Activated CD4-positive, alpha-beta memory T cell treated with anti-CD3 and anti-CD28 coated beads, Interleukin-2, amount 10 ng/mL, durations not matched to agents 7 days and 5 days (primary cell): ENCODE data around the gene CYTL1. TPM values are rescaled to one million over a fixed set of nuclear protein-coding genes. Genes with fewer than 3 reads are reported as not detected.
"Not testable (repeated sequence)": the region's sequence is repeated elsewhere in the genome, so short reads cannot be mapped to it uniquely, and the experiment has no call there.

Source experiments
- CTCF ChIA-PET: fragments of 350-600 bp; sonication (Branson Sonifier 250); formaldehyde crosslinking; loops from one replicate; lab custom pipeline; 2021; ENCODE audit warnings: antibody characterized with exemption, inconsistent platforms; lab: Charles Lee
- POLR2A ChIA-PET: fragments of 350-600 bp; sonication (Branson Sonifier 250); formaldehyde crosslinking; loops from one replicate; lab custom pipeline; 2021; ENCODE audit warnings: antibody characterized with exemption; lab: Charles Lee
- DNase-seq: peaks from one replicate; pipeline ENCODE4 v3.0.0-alpha.2; 2020
- H3K27ac Mint-ChIP-seq: one replicate; pipeline ENCODE4 v1.8.0; 2021; ENCODE audit warnings: mild to moderate bottlenecking, mixed read lengths
- H3K27me3 Mint-ChIP-seq: one replicate; pipeline ENCODE4 v1.8.0; 2021; ENCODE audit warnings: mixed read lengths
- H3K36me3 Mint-ChIP-seq: one replicate; pipeline ENCODE4 v1.8.0; 2021; ENCODE audit warnings: low read depth, mixed read lengths
- H3K4me1 Mint-ChIP-seq: one replicate; pipeline ENCODE4 v1.8.0; 2021; ENCODE audit warnings: mixed read lengths
- H3K4me3 Mint-ChIP-seq: one replicate; pipeline ENCODE4 v1.8.0; 2021; ENCODE audit warnings: mild to moderate bottlenecking, mixed read lengths
- H3K9me3 Mint-ChIP-seq: one replicate; pipeline ENCODE4 v1.8.0; 2021; ENCODE audit warnings: mixed read lengths
- total RNA-seq, 2 experiments: library from RNA; stranded (reverse); gene quantifications; one replicate each; pipeline ENCODE4 v1.2.3, GENCODE V29; 2021

Gene CYTL1
- total RNA-seq, 2 experiments from 2014 or later = not detected

DNA sequence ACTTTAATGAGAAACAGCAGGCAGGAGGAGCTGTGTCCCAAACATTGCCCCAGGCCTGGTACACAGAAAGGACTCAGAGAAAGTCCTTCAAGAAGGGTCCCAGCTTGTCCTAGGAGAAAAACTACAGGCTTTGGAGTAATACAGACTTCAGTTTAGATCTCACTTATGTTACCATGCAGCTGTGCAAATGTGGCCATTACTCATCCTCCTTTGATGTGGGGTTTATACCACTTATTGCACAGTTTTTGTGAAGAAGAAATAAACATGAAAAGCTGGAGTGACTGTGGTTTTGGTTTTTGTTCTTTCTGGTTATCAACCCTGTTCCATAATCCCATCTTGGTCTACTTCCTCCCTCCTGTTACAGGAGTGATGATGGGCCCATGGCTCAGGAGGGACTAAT lies 8.1 kb upstream of the CYTL1 start:
- Mint-ChIP-seq H3K9me3 (no peaks in the 10 kb centered on the region), H3K36me3 (no peaks in the 10 kb centered on the region), H3K4me3 (no peak overlapping the region), H3K27ac (no peak overlapping the region), H3K27me3 (no peaks in the 10 kb centered on the region), H3K4me1 (no peaks in the 10 kb centered on the region)
- ChIA-PET CTCF (no interaction called here), POLR2A (no interaction called here)
- no peak for DNase-seq

DNA sequence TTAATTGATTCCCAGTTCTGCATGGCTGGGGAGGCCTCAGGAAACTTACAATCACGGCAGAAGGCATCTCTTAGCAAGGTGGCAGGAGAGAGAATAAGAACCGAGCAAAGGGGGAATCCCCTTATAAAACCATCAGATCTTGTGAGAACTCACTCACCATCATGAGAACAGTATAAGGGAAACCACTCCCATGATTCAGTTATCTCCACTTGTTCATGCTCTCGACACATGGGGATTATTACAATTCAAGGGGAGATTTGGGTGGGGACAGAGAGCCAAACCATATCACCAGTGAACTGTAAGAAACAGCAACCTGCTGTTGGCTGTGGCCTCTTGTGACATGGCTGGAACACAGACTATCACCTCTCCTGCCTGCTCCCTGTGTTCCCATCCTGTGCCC lies 7.1 kb upstream of the CYTL1 start:
- POLR2A ChIA-PET = no interaction called here
- CTCF ChIA-PET = no interaction called here
- H3K27me3 Mint-ChIP-seq = no peaks in the 10 kb centered on the region
- DNase-seq = no peak
- H3K27ac Mint-ChIP-seq = no peak overlapping the region
- no peaks in the 10 kb centered on the region for H3K9me3 Mint-ChIP-seq
- H3K4me3 Mint-ChIP-seq = no peak overlapping the region
- no peaks in the 10 kb centered on the region for H3K4me1 Mint-ChIP-seq
- H3K36me3 Mint-ChIP-seq = no peaks in the 10 kb centered on the region

GRCh38 chr4:5024673-5025072 lies 5.4 kb upstream of the CYTL1 start:
- H3K27me3 Mint-ChIP-seq = no peaks in the 10 kb centered on the region
- ChIA-PET POLR2A (no interaction called here), CTCF (no interaction called here)
- H3K9me3 Mint-ChIP-seq = no peaks in the 10 kb centered on the region
- H3K36me3 Mint-ChIP-seq = no peaks in the 10 kb centered on the region
- no peak overlapping the region for H3K27ac Mint-ChIP-seq
- H3K4me1 Mint-ChIP-seq = no peaks in the 10 kb centered on the region
- no peak for DNase-seq
- no peak overlapping the region for H3K4me3 Mint-ChIP-seq

DNA sequence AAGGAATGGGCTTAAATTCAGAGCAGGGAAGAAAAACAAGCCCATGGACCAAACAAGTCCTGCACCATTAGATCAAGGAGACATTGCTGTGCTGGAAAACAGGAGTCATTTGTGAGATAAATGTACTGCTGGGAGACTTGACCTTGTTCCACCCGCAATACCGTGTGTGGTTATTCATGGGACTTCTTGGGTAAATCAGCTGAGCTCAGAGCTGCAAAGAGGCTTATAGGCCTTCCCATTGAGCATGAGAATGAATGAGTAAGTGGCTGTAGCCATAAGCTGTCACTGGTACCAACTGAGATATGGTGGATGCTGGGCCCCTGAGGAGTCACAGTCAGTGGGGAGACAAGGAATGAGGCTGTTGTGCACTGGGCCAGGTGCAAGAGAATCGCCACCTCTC lies 2.3 kb upstream of the CYTL1 start:
- POLR2A ChIA-PET = no interaction called here
- no peak overlapping the region for H3K4me3 Mint-ChIP-seq
- no peak overlapping the region for H3K27ac Mint-ChIP-seq
- CTCF ChIA-PET = no interaction called here
- no peaks in the 10 kb centered on the region for H3K9me3 Mint-ChIP-seq
- H3K27me3 Mint-ChIP-seq = peaks cover 4% of the 10 kb centered on the region
- H3K4me1 Mint-ChIP-seq = no peaks in the 10 kb centered on the region
- DNase-seq = no peak
- H3K36me3 Mint-ChIP-seq = no peaks in the 10 kb centered on the region

DNA sequence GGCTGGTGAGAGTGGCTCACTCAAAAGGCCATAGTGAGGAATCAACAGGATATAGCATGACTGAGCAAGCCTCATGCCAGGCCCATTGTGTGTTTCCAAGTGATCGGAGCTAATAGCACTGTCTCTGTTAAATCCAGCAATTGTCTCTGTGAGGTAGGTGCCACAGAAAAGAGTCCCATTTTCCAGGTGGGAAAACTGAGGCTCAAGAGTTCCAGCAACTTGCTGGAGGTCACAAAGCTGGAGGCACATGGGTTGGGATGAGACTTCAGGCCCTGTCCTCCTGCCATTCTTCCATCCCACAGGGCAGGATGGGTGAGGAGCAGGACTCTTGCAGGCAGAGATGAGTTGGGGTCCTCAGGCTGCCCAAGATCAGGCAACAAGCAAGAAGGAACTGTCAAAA lies 1.1 kb upstream of the CYTL1 start:
- no peak for DNase-seq
- H3K4me3 Mint-ChIP-seq = no peak overlapping the region
- no peaks in the 10 kb centered on the region for H3K4me1 Mint-ChIP-seq
- H3K27me3 Mint-ChIP-seq = peaks cover 4% of the 10 kb centered on the region
- H3K36me3 Mint-ChIP-seq = no peaks in the 10 kb centered on the region
- no peaks in the 10 kb centered on the region for H3K9me3 Mint-ChIP-seq
- CTCF ChIA-PET = no interaction called here
- POLR2A ChIA-PET = no interaction called here
- no peak overlapping the region for H3K27ac Mint-ChIP-seq

DNA sequence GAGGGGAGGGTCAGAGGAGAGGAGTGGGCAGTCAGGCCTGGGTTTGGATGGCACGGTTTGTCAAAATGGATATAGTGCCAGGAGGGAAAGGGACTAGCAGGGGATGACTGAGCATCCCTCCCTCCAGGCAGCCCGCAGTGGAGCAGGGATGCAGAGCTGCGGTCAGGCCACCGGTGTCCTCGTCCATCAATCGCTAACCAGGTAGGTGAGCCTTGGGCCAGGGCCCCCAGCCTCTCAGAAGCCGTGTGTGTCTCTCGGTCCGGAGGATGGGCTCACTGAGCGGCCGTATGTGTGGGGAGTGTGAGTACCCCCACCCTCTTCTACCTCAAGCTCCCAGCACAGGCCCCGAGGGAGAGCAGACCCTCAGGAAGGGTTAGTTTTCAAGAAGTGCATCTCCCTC lies 538 bp upstream of the CYTL1 start:
- ChIA-PET CTCF (no interaction called here), POLR2A (no interaction called here)
- H3K27ac Mint-ChIP-seq = no peak overlapping the region
- H3K36me3 Mint-ChIP-seq = no peaks in the 10 kb centered on the region
- H3K4me1 Mint-ChIP-seq = no peaks in the 10 kb centered on the region
- H3K9me3 Mint-ChIP-seq = no peaks in the 10 kb centered on the region
- no peak for DNase-seq
- H3K27me3 Mint-ChIP-seq = peaks cover 4% of the 10 kb centered on the region
- H3K4me3 Mint-ChIP-seq = no peak overlapping the region

GRCh38 chr4:5018603-5019002 lies 655 bp downstream of the CYTL1 start:
- H3K36me3 Mint-ChIP-seq = no peaks in the 10 kb centered on the region
- DNase-seq = no peak
- H3K4me3 Mint-ChIP-seq = no peak overlapping the region
- no peaks in the 10 kb centered on the region for H3K4me1 Mint-ChIP-seq
- no peak overlapping the region for H3K27ac Mint-ChIP-seq
- H3K9me3 Mint-ChIP-seq = no peaks in the 10 kb centered on the region
- H3K27me3 Mint-ChIP-seq = peaks cover 4% of the 10 kb centered on the region
- ChIA-PET POLR2A (no interaction called here), CTCF (no interaction called here)

DNA sequence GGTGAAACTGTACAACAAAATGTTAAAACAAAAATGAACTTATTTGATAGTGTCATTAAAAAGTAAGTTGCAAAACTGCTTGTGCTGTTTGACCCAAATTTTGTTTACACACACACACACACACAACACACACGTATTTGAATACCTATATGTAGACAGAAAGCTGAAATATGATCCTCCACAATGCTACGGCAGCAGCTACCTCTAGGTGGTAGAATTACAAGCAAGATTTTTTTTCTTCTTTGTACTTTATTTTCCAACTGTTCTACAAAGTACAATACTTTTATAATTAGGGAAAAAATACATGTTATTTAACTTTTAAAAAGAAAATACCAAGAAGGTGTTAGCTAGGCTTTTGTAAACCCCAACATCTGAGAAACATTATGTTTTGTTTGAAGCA lies 1.2 kb downstream of the CYTL1 start:
- peaks cover 4% of the 10 kb centered on the region for H3K27me3 Mint-ChIP-seq
- no peak overlapping the region for H3K4me3 Mint-ChIP-seq
- H3K4me1 Mint-ChIP-seq = no peaks in the 10 kb centered on the region
- CTCF ChIA-PET = no interaction called here
- H3K36me3 Mint-ChIP-seq = no peaks in the 10 kb centered on the region
- no peaks in the 10 kb centered on the region for H3K9me3 Mint-ChIP-seq
- H3K27ac Mint-ChIP-seq = no peak overlapping the region
- POLR2A ChIA-PET = no interaction called here
- DNase-seq = no peak

DNA sequence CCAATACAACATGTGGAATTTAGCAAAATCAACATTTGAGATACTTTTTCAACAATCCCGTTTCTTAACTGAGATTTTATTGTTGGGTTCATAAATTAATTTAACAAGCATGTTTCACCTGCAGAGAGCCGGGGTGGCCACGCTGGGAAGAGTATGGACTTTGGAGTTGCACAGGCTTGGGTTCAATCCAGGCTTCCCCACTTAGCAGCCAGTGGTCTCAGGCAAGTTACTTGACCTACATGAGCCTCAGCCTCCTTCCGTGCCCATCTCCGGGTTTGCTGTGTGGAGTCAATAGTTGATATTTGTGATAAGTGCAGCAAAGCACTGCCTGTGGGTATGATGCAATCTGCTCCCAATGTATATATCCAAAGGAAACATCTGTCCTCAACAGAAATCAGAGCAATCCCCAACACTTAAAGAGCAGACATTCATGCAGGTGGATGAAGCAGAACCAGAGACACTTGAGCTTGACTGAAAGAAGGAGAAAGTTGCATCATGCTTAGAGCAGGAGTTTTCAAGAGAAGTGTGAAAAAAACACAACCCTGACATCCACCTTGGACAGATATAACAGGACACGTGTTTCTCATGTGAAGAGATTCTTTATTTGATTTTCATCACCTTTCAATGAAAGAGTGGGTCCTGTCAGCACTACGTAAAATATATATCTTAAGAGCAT lies 5.1 kb downstream of the CYTL1 start:
- POLR2A ChIA-PET = no interaction called here
- H3K4me3 Mint-ChIP-seq = no peak overlapping the region
- CTCF ChIA-PET = no interaction called here
- no peak overlapping the region for H3K27ac Mint-ChIP-seq
- H3K4me1 Mint-ChIP-seq = no peaks in the 10 kb centered on the region
- no peaks in the 10 kb centered on the region for H3K9me3 Mint-ChIP-seq
- DNase-seq = no peak
- no peaks in the 10 kb centered on the region for H3K36me3 Mint-ChIP-seq
- peaks cover 10% of the 10 kb centered on the region for H3K27me3 Mint-ChIP-seq

DNA sequence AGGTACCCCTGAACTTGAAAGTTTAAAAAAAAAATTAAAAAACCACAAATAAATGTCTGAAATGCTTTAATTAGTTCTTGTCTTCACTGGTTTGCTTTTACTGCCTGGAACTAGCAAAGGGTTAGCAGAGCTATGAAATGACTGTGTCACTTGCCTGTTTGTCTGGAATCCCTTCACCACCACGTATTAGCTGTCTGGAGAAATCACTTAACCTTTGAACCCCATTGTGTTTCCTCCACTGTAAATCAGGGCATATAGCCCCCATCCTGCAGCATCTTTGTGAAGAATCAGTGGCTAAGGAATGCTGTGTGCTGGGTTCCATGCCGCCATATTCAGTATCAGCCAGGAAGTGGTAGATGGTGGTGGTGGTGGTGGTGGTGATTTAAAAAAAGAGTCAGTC lies 6.3 kb downstream of the CYTL1 start:
- POLR2A ChIA-PET = no interaction called here
- peaks cover 7% of the 10 kb centered on the region for H3K27me3 Mint-ChIP-seq
- no peaks in the 10 kb centered on the region for H3K4me1 Mint-ChIP-seq

DNA sequence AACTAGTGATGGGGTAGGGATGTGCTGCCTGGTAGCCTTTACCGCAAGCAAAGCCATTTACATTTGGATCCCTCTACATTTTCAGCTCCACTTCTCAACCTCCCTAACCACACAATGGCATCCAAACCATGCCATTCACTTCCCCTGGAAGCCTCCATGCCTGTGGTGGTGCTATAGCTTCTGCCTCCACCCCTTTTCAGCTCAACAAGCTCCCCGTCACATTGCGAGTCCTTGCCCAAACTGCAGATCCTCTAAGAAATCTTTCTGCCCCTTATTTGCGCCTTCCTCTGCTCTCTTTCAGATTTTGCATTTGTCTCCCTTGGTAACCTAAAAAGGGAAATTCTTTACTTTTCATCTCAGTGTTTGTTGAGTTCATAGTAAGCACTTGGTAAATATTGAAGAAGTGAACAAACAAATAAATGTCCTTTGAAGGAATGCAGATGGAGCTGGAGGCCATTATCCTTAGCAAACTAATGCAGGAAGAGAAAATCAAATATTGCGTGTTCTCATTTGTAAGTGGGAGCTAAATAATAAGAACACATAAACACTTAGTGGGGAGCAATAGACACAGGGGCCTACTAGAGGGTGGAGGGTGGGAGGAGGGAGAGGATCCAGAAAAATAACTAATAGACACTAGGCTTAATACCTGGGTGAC lies 6.9 kb downstream of the CYTL1 start:
- Mint-ChIP-seq H3K9me3 (no peaks in the 10 kb centered on the region), H3K4me1 (no peaks in the 10 kb centered on the region), H3K27me3 (peaks cover 7% of the 10 kb centered on the region), H3K4me3 (no peak overlapping the region), H3K36me3 (no peaks in the 10 kb centered on the region), H3K27ac (no peak overlapping the region)
- ChIA-PET POLR2A (no interaction called here), CTCF (no interaction called here)
- DNase-seq = no peak

More for the DNA sequence above, 6.3 kb downstream of the CYTL1 start:
- DNase-seq = no peak
- no peaks in the 10 kb centered on the region for H3K9me3 Mint-ChIP-seq
- CTCF ChIA-PET = no interaction called here
- no peak overlapping the region for H3K27ac Mint-ChIP-seq
- no peak overlapping the region for H3K4me3 Mint-ChIP-seq
- H3K36me3 Mint-ChIP-seq = no peaks in the 10 kb centered on the region

DNA sequence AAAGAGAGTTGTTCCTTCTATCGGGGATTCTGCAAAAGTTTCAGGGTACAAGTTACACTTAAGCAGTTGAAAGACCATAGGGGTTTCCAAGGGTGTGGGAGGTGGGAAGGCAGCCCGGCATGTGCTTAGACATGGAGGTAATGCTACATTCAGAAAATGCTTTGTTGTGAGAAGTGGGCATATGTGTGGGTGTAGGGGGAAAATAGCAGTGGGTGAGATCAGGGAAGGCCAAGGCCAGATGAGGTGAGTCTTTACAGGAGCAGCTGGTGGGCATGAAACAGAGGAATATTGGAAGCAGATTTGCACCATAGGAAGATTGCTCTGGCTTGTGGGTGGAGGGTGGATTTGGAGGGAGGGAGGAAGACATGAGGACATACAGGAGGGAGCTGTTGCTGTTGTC lies 8.3 kb downstream of the CYTL1 start:
- ChIA-PET POLR2A (interaction anchor here (0.6 kb wide), 1 partner anchor 684 kb away, joined by 3 read pairs; no protein-coding TSS in a partner anchor), CTCF (no interaction called here)

DNA sequence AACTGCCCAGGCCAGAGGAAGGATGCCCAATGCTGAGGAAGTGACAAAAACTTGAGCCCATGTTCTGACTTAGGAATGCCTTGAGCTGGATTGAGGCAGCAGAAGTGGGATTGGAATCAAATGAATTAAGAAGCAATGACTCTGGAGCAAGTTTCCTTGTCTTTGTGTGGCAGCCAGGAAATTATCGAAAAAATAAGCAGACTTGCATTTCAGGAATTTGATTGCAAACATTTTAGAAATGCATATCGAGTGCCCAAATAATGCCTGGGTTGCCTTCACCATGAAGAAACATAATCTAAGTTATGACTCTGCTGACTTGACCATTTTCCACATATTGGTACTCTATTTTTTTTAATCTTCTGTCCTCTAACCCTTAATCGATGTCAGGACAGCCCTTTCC lies 9.5 kb downstream of the CYTL1 start:
- ChIA-PET CTCF (no interaction called here), POLR2A (no interaction called here)
- Mint-ChIP-seq H3K4me1 (no peaks in the 10 kb centered on the region), H3K36me3 (no peaks in the 10 kb centered on the region), H3K4me3 (no peak overlapping the region), H3K9me3 (no peaks in the 10 kb centered on the region), H3K27ac (no peak overlapping the region), H3K27me3 (peaks cover 6% of the 10 kb centered on the region)
- no peak for DNase-seq

More for the DNA sequence above, 8.3 kb downstream of the CYTL1 start:
- no peak for DNase-seq
- H3K9me3 Mint-ChIP-seq = no peaks in the 10 kb centered on the region
- H3K4me1 Mint-ChIP-seq = no peaks in the 10 kb centered on the region
- H3K36me3 Mint-ChIP-seq = no peaks in the 10 kb centered on the region
- H3K4me3 Mint-ChIP-seq = no peak overlapping the region
- H3K27ac Mint-ChIP-seq = no peak overlapping the region
- H3K27me3 Mint-ChIP-seq = peaks cover 6% of the 10 kb centered on the region

DNA sequence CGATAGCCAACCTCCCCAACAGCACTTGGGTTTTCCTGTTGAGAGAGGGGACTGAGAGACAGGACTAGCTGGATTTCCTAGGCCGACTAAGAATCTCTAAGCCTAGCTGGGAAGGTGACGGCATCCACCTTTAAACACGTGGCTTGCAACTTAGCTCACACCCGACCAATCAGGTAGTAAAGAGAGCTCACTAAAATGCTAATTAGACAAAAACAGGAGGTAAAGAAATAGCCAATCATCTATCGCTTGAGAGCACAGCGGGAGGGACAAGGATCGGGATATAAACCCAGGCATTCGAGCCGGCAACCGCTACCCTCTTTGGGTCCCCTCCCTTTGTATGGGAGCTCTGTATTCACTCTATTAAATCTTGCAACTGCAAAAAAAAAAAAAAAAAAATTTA lies 12.3 kb downstream of the CYTL1 start:
- H3K27ac Mint-ChIP-seq, H3K4me1 Mint-ChIP-seq, H3K9me3 Mint-ChIP-seq, DNase-seq, H3K4me3 Mint-ChIP-seq, POLR2A ChIA-PET, H3K27me3 Mint-ChIP-seq, CTCF ChIA-PET, H3K36me3 Mint-ChIP-seq: not testable (repeated sequence)
